Raji (cell line): Measurements from ENCODE around the gene GEN1.

Source experiments
- POLR2A ChIP-seq: IDR thresholded peaks from 2 replicates; pipeline ENCODE4 v1.6.1; 2011; ENCODE audit warnings: low read depth, low read length, control low read depth; ENCODE audit not compliant: insufficient read depth

The GEN1 gene

GRCh38 chr2:17800693-17801458, 46.9 kb downstream of the GEN1 start:
- TF ChIP-seq POLR2A = no peak

- TF ChIP-seq POLR2A = no peak
Measured at GRCh38 chr2:17803497-17803896, 49.6 kb downstream of the GEN1 start.

- TF ChIP-seq POLR2A = no peak
Measured at GRCh38 chr2:17804358-17804757, 50.4 kb downstream of the GEN1 start.

GRCh38 chr2:17805166-17805565, 51.2 kb downstream of the GEN1 start:
- TF ChIP-seq POLR2A = no peak

- TF ChIP-seq POLR2A = no peak
Measured at GRCh38 chr2:17805717-17806363, 51.9 kb downstream of the GEN1 start.

- TF ChIP-seq POLR2A = no peak
Measured at GRCh38 chr2:17813010-17813741, 59.2 kb downstream of the GEN1 start.

GRCh38 chr2:17813742-17814473, 60.0 kb downstream of the GEN1 start:
- TF ChIP-seq POLR2A = no peak

GRCh38 chr2:17814601-17815000, 60.7 kb downstream of the GEN1 start:
- no peak for TF ChIP-seq POLR2A

- no peak for TF ChIP-seq POLR2A
Measured at GRCh38 chr2:17815468-17816184, 61.7 kb downstream of the GEN1 start.

GRCh38 chr2:17816396-17817245, 62.7 kb downstream of the GEN1 start, which contains the start of gene MSGN1:
Gene MSGN1, plus strand, starts transcription at chr2:17816460. Its CDS starts 59 bp downstream, at chr2:17816519.
- TF ChIP-seq POLR2A = no peak

- no peak for TF ChIP-seq POLR2A
Measured at GRCh38 chr2:17818235-17818815, 64.4 kb downstream of the GEN1 start.

GRCh38 chr2:17821080-17821479, 67.1 kb downstream of the GEN1 start:
- no peak for TF ChIP-seq POLR2A
